ENCODE data around the gene PUS1.

- TF ChIP-seq, protein P1, sequence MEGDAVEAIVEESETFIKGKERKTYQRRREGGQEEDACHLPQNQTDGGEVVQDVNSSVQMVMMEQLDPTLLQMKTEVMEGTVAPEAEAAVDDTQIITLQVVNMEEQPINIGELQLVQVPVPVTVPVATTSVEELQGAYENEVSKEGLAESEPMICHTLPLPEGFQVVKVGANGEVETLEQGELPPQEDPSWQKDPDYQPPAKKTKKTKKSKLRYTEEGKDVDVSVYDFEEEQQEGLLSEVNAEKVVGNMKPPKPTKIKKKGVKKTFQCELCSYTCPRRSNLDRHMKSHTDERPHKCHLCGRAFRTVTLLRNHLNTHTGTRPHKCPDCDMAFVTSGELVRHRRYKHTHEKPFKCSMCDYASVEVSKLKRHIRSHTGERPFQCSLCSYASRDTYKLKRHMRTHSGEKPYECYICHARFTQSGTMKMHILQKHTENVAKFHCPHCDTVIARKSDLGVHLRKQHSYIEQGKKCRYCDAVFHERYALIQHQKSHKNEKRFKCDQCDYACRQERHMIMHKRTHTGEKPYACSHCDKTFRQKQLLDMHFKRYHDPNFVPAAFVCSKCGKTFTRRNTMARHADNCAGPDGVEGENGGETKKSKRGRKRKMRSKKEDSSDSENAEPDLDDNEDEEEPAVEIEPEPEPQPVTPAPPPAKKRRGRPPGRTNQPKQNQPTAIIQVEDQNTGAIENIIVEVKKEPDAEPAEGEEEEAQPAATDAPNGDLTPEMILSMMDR (IDR thresholded peaks at IDR 0.05; ENCODE audit: low read depth, low read length, poor library complexity, severe bottlenecking), result no peak
- TF ChIP-seq EZH2phosphoT487 (IDR thresholded peaks at IDR 0.05; ENCODE audit: borderline replicate concordance, low read length), result no peak
Observed at GRCh38 chr12:131919366-131920156, 9.5 kb upstream of the PUS1 start.

Measured in DOHH2 (cell line).